Body of pancreas (tissue), 4 donors: ENCODE data around the gene COP1.

ENCODE experiments used
- POLR2A ChIP-seq, 3 donors: fragments of 450-650 bp; IDR thresholded peaks; one replicate each; pipeline ENCODE4 v1.6.1; 2016; ENCODE audit warnings: antibody characterized with exemption in 3 of 3, mild to moderate bottlenecking in 2 of 3
- TF ChIP-seq, protein P1 (sequence below), 7 experiments: fragments of 450-650 bp in 4 of 7; fragments of 200-600 bp in 3 of 7; sonication (generic) in 3 of 7; IDR thresholded peaks; one replicate each; pipeline ENCODE4 v1.5.1; 2016 to 2019; ENCODE audit warnings: antibody characterized with exemption in 7 of 7

DNA sequence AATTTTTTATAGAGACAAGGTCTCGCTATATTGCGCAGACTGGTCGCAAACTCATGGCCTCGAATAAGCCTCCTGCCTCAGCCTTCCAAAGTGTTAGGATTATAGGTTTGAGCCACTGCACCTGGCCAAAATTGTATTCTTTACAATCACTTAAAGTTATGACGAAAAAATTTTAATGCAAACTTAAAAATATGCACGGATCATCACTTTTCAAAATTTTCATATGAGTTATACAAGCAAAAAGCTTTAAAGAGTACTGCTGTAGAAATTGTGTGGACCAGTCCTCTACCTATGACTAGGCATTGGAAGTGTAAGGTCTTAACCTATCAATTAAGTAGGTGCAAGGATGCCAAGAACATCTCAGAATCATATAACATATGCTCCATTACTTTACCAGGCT is 34.9 kb downstream of the COP1 start:
- TF ChIP-seq POLR2A (IDR thresholded peaks at IDR 0.05), result no peak
- TF ChIP-seq, protein P1, sequence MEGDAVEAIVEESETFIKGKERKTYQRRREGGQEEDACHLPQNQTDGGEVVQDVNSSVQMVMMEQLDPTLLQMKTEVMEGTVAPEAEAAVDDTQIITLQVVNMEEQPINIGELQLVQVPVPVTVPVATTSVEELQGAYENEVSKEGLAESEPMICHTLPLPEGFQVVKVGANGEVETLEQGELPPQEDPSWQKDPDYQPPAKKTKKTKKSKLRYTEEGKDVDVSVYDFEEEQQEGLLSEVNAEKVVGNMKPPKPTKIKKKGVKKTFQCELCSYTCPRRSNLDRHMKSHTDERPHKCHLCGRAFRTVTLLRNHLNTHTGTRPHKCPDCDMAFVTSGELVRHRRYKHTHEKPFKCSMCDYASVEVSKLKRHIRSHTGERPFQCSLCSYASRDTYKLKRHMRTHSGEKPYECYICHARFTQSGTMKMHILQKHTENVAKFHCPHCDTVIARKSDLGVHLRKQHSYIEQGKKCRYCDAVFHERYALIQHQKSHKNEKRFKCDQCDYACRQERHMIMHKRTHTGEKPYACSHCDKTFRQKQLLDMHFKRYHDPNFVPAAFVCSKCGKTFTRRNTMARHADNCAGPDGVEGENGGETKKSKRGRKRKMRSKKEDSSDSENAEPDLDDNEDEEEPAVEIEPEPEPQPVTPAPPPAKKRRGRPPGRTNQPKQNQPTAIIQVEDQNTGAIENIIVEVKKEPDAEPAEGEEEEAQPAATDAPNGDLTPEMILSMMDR (IDR thresholded peaks at IDR 0.05), result no peak
